ENCODE data around the gene TLCD3A.
"Not testable (repeated sequence)": the region's sequence is repeated elsewhere in the genome, so short reads cannot be mapped to it uniquely, and the experiment has no call there.

Gene TLCD3A

GRCh38 chr17:690361-690760 lies 42.0 kb upstream of the TLCD3A start:
- TF ChIP-seq CTCF (conservative IDR thresholded peaks at IDR 0.05; ENCODE audit: low read length), result no peak
- no peak overlapping the region for H3K4me3 ChIP-seq (ENCODE audit: low read length)
- DNase-seq (ENCODE audit: low read depth), result no peak

GRCh38 chr17:691423-691822 lies 41.0 kb upstream of the TLCD3A start:
- TF ChIP-seq CTCF (conservative IDR thresholded peaks at IDR 0.05; ENCODE audit: low read length), result no peak
- peak; percentile 85 for DNase-seq (ENCODE audit: low read depth)
- H3K4me3 ChIP-seq (ENCODE audit: low read length), result no peak overlapping the region

GRCh38 chr17:692116-692515 lies 40.3 kb upstream of the TLCD3A start:
- peak; percentile 91 for DNase-seq (ENCODE audit: low read depth)
- no peak overlapping the region for H3K4me3 ChIP-seq (ENCODE audit: low read length)
- no peak for TF ChIP-seq CTCF (conservative IDR thresholded peaks at IDR 0.05; ENCODE audit: low read length)

- no peak overlapping the region for H3K4me3 ChIP-seq (ENCODE audit: low read length)
- no peak for TF ChIP-seq CTCF (conservative IDR thresholded peaks at IDR 0.05; ENCODE audit: low read length)
- DNase-seq (ENCODE audit: low read depth), result peak; percentile 99
Measured at GRCh38 chr17:693791-694638, 38.4 kb upstream of the TLCD3A start.

- TF ChIP-seq CTCF (conservative IDR thresholded peaks at IDR 0.05; ENCODE audit: low read length), result no peak
- DNase-seq (ENCODE audit: low read depth), result no peak
Measured at GRCh38 chr17:696369-696768, 36.0 kb upstream of the TLCD3A start.

GRCh38 chr17:697682-698081 lies 34.7 kb upstream of the TLCD3A start:
- no peak for DNase-seq (ENCODE audit: low read depth)
- TF ChIP-seq CTCF (conservative IDR thresholded peaks at IDR 0.05; ENCODE audit: low read length), result no peak
- no peak overlapping the region for H3K4me3 ChIP-seq (ENCODE audit: low read length)

More at GRCh38 chr17:696369-696768, 36.0 kb upstream of the TLCD3A start:
- no peak overlapping the region for H3K4me3 ChIP-seq (ENCODE audit: low read length)

GRCh38 chr17:698096-698495 lies 34.3 kb upstream of the TLCD3A start:
- not testable (repeated sequence) for DNase-seq (ENCODE audit: low read depth); H3K4me3 ChIP-seq (ENCODE audit: low read length)

All from AG10803 (cell line).